GM21367 (cell line): ENCODE measurements around the gene CHST2.

Experiments used
- ATAC-seq: cut with Tn5 transposase; IDR thresholded peaks from one replicate; pipeline ENCODE4 v1.9.1; 2021; ENCODE audit not compliant: unreplicated experiment

The CHST2 gene

GRCh38 chr3:143098032-143098764 lies 21.4 kb upstream of the CHST2 start:
- ATAC-seq: no peak

- no peak for ATAC-seq
Measured at GRCh38 chr3:143099210-143099609, 20.4 kb upstream of the CHST2 start.

- ATAC-seq: no peak
Measured at GRCh38 chr3:143099690-143100089, 19.9 kb upstream of the CHST2 start.

- no peak for ATAC-seq
Measured at GRCh38 chr3:143100451-143100850, 19.1 kb upstream of the CHST2 start.

GRCh38 chr3:143101792-143102381 lies 17.7 kb upstream of the CHST2 start:
- no peak for ATAC-seq

GRCh38 chr3:143103652-143104051 lies 15.9 kb upstream of the CHST2 start:
- no peak for ATAC-seq

- no peak for ATAC-seq
Measured at GRCh38 chr3:143105170-143105569, 14.4 kb upstream of the CHST2 start.

GRCh38 chr3:143109861-143110260 lies 9.7 kb upstream of the CHST2 start:
- no peak for ATAC-seq

GRCh38 chr3:143110371-143110770 lies 9.2 kb upstream of the CHST2 start:
- no peak for ATAC-seq

- ATAC-seq: no peak
Measured at GRCh38 chr3:143118630-143119008, 952 bp upstream of the CHST2 start.

- peak; percentile 3 for ATAC-seq
Measured at GRCh38 chr3:143119974-143120715, 574 bp downstream of the CHST2 start.

GRCh38 chr3:143120716-143121240 lies 1.2 kb downstream of the CHST2 start:
- no peak for ATAC-seq

GRCh38 chr3:143121241-143122088 lies 1.9 kb downstream of the CHST2 start:
- ATAC-seq: no peak

- ATAC-seq: no peak
Measured at GRCh38 chr3:143122089-143122430, 2.5 kb downstream of the CHST2 start.

- ATAC-seq: no peak
Measured at GRCh38 chr3:143122608-143123352, 3.2 kb downstream of the CHST2 start.

GRCh38 chr3:143123353-143123984 lies 3.9 kb downstream of the CHST2 start:
- peak; percentile 18 for ATAC-seq

- no peak for ATAC-seq
Measured at GRCh38 chr3:143124601-143125520, 5.3 kb downstream of the CHST2 start.

GRCh38 chr3:143127801-143128200 lies 8.2 kb downstream of the CHST2 start:
- no peak for ATAC-seq
